ENCODE measurements around the gene FMN1.

DNA sequence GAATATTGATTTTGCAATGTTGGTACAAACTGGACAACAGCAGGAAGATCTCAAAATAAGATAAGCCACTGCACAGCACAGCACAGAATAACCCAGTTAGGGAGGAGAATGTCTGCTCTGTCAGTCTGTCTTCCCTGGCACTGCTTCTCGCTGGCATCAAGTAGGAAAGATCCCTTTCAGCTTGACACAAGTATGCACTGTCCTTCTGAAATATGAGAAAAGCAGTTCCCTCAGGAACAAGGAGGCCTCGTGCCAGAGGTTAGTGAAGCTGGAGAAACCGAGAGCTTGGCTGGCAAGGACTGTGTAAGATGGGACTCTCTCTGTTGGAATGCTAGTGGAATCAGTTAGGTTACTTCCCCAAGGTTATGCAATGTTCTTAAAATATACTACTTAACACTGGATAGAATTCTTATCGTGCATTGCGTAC is 59.1 kb downstream of the FMN1 start:
- TF ChIP-seq, protein P1, sequence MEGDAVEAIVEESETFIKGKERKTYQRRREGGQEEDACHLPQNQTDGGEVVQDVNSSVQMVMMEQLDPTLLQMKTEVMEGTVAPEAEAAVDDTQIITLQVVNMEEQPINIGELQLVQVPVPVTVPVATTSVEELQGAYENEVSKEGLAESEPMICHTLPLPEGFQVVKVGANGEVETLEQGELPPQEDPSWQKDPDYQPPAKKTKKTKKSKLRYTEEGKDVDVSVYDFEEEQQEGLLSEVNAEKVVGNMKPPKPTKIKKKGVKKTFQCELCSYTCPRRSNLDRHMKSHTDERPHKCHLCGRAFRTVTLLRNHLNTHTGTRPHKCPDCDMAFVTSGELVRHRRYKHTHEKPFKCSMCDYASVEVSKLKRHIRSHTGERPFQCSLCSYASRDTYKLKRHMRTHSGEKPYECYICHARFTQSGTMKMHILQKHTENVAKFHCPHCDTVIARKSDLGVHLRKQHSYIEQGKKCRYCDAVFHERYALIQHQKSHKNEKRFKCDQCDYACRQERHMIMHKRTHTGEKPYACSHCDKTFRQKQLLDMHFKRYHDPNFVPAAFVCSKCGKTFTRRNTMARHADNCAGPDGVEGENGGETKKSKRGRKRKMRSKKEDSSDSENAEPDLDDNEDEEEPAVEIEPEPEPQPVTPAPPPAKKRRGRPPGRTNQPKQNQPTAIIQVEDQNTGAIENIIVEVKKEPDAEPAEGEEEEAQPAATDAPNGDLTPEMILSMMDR (conservative IDR thresholded peaks at IDR 0.05; ENCODE audit: low read depth, low read length): no peak
- no peak for TF ChIP-seq EZH2 (IDR thresholded peaks at IDR 0.05; ENCODE audit: borderline replicate concordance, low read depth, low read length, poor library complexity, severe bottlenecking)

Data from A673 (cell line).